Astrocyte (in vitro differentiated cells and primary cell): ENCODE measurements around the gene RUFY3.

ENCODE experiments used
- CTCF ChIP-seq: IDR thresholded peaks from 2 replicates; pipeline ENCODE4 v1.5.1; 2011; ENCODE audit warnings: low read depth, mild to moderate bottlenecking, inconsistent platforms, low read length, moderate library complexity; ENCODE audit not compliant: insufficient read depth
- EZH2 ChIP-seq: IDR thresholded peaks from 2 replicates; pipeline ENCODE4 v1.6.1; 2012; ENCODE audit warnings: mild to moderate bottlenecking, low read length, inconsistent platforms; ENCODE audit not compliant: insufficient read depth

GRCh38 chr4:70737006-70737405 lies 15.2 kb downstream of the RUFY3 start:
- no peak for TF ChIP-seq CTCF
- no peak for TF ChIP-seq EZH2
